Measurements from ENCODE around the gene IFI30.
A peak's percentile ranks its signal among the peaks of the same experiment; 100 is the strongest.

The IFI30 gene

GRCh38 chr19:18165794-18166544, 7.6 kb upstream of the IFI30 start:
- TF ChIP-seq, protein P1, sequence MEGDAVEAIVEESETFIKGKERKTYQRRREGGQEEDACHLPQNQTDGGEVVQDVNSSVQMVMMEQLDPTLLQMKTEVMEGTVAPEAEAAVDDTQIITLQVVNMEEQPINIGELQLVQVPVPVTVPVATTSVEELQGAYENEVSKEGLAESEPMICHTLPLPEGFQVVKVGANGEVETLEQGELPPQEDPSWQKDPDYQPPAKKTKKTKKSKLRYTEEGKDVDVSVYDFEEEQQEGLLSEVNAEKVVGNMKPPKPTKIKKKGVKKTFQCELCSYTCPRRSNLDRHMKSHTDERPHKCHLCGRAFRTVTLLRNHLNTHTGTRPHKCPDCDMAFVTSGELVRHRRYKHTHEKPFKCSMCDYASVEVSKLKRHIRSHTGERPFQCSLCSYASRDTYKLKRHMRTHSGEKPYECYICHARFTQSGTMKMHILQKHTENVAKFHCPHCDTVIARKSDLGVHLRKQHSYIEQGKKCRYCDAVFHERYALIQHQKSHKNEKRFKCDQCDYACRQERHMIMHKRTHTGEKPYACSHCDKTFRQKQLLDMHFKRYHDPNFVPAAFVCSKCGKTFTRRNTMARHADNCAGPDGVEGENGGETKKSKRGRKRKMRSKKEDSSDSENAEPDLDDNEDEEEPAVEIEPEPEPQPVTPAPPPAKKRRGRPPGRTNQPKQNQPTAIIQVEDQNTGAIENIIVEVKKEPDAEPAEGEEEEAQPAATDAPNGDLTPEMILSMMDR (IDR thresholded peaks at IDR 0.05; ENCODE audit: extremely low read depth, missing control alignments): no peak
- no peak for DNase-seq (ENCODE audit: low spot score)

- DNase-seq (ENCODE audit: low spot score): no peak
- TF ChIP-seq, protein P1 (IDR thresholded peaks at IDR 0.05; ENCODE audit: extremely low read depth, missing control alignments): no peak
Measured at GRCh38 chr19:18167011-18167410, 6.6 kb upstream of the IFI30 start.

DNA sequence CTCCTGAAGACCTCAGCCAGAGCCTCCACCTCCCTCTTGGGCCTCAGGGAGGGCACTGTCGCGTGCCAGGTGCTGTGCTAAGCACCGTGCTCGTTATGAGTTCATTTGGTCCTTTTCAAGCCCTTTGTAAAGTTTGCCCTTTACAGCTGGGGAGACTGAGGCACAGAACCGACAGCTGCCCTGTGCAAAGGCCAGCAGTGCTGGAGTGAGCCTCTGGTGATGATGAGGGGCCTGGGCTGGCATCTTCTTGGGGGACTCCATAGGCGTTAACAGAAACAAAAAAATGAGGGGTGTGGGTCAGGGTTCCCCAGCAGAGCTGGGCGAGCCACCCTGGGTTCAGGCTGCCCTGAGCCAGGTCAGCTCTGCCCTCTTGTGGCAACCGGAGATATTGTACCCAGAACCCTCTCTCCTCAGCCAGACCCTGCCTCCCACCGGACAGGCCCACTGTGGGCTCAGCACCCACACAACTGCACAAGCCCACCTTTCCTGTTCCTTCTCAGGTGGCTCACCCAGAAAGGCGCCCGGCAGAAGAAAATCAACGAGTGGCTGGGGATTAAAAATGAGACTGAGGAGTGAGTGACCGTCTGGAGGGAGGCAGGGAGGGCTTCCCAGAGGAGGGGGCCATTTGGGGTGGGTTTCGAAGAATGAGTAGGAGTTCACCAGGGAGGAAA, 5.5 kb upstream of the IFI30 start:
- peak; percentile 93 for DNase-seq (ENCODE audit: low spot score)
- TF ChIP-seq, protein P1 (IDR thresholded peaks at IDR 0.05; ENCODE audit: extremely low read depth, missing control alignments): peak; percentile 36

DNA sequence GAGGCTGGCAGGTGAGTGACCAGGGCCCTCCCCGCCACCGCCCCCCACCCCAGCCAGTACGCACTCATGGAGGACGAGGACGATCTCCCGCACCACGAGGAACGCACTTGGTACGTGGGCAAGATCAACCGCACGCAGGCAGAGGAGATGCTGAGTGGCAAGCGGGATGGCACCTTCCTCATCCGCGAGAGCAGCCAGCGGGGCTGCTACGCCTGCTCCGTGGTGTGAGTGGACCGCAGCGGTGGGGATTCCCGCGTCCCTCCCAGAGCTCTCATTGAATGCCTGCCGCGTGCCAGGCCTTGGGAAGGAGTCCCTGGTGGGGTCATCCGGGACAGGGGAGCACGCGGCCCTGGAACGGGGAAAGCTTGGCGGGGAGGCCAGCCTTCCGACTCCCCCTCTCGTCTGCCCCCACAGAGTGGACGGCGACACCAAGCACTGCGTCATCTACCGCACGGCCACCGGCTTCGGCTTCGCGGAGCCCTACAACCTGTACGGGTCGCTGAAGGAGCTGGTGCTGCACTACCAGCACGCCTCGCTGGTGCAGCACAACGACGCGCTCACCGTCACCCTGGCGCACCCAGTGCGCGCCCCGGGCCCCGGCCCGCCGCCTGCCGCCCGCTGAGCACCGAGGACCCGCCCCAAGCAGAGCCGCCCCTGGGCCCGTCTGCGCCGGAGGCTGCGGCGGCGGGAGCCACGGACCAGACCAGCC, 4.8 kb upstream of the IFI30 start:
- TF ChIP-seq, protein P1 (IDR thresholded peaks at IDR 0.05; ENCODE audit: extremely low read depth, missing control alignments): no peak
- DNase-seq (ENCODE audit: low spot score): no peak

GRCh38 chr19:18170714-18171255, 2.8 kb upstream of the IFI30 start:
- TF ChIP-seq, protein P1 (IDR thresholded peaks at IDR 0.05; ENCODE audit: extremely low read depth, missing control alignments): no peak
- peak; percentile 83 for DNase-seq (ENCODE audit: low spot score)

DNA sequence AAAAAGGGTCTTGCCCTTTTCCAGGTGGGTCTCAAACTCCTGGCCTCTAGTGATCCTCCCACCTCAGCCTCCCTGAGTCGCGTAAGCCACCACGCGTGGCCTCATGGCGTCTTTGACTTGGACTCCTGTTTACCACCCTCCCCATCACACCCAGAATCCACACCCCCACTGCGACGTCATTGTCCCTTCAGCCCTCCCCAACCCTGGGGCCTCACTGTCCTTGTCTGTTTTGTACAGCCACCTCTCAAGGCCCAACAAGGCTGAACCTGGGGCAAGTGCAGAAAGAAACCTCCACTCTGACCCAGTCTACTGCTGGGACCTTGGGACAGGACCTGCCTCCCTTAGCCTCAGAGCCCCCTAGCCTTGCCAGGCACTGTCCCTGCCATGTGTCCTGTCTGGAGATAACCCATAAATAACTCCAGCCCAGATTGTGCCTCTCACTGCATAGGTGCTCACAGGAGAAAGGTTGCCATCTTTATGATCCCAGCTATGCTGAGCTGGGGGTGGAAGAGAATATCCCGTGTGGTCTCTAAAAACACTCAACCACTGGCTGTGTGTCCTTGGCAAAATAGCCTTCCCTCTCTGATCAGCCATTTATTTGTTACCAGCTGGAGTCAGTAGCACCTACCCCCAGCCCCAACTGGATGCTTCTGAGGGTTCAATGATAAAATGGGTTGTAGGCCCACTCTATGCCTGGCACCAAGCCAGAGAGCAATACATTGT, 1.8 kb upstream of the IFI30 start:
- TF ChIP-seq, protein P1 (IDR thresholded peaks at IDR 0.05; ENCODE audit: extremely low read depth, missing control alignments): no peak

More for the DNA sequence above, 1.8 kb upstream of the IFI30 start:
- peak; percentile 53 for DNase-seq (ENCODE audit: low spot score)

Measured in GM20000 (cell line).